ENCODE results near the gene LRRC55.

DNA sequence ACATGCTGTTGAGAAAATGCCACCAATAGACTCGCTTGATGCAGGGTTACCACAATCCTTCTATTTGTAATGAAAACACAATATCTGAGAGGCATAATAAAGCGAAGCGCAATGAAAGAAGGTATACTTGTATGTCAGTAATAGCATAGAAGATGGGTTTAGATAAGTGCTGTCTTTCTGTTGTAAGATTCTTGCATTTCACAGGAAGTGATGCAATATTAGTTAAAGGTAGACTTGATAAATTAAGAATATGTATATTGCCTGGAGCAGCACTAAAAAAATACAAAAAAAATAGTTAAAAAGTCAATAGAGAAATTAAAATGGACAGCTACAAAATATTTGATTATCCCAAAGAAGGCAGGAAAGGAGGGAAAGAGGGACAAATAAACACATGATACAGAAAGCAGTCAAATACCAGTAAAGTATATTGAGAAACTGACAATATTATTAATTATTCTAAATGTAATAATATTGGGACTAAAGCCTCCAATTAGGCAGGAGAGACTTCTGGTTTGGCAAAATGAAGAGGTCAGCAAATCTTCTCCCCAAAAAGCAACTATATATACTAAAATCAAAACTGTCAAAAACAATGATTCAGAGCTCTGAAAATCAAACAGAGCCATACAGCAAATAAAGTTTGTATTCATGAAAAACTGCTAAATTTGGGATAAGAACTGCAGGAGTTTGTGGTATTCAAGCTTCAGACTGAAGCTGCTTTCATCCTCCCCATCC lies 46.6 kb upstream of the LRRC55 start:
- no peak for TF ChIP-seq POLR2AphosphoS5 (IDR thresholded peaks at IDR 0.05; ENCODE audit: low read depth, low read length)
- TF ChIP-seq POLR2A (IDR thresholded peaks at IDR 0.05; ENCODE audit: low read depth, low read length) = no peak
- no peak for TF ChIP-seq TAF1 (IDR thresholded peaks at IDR 0.05; ENCODE audit: low read depth, low read length)
- no peak for TF ChIP-seq SPI1 (IDR thresholded peaks at IDR 0.05; ENCODE audit: low read depth, low read length)
- TF ChIP-seq POU2F2 (IDR thresholded peaks at IDR 0.05; ENCODE audit: low read depth, low read length) = no peak
- no peak for TF ChIP-seq PAX5 (IDR thresholded peaks at IDR 0.05; ENCODE audit: insufficient read depth, low read length, severe bottlenecking)

Data from GM12891 (cell line).